Keratinocyte (primary cell): Measurements from ENCODE around the gene STMND1. TPM values are rescaled to one million over a fixed set of nuclear protein-coding genes. Genes with fewer than 3 reads are reported as not detected.

Experiments
- DNase-seq: peaks from one replicate; pipeline ENCODE4 v3.0.0-alpha.2; 2011; ENCODE audit warnings: low read depth, missing footprints, low spot score
- FAIRE-seq: peaks from 2 replicates; lab custom pipeline; 2011; peaks lifted over from hg19 to GRCh38; lab: Jason Lieb, UNC
- H2AFZ ChIP-seq: 2 replicates; pipeline ENCODE4 v1.6.0; 2012; ENCODE audit warnings: low read length, control low read depth, inconsistent platforms; ENCODE audit not compliant: control insufficient read depth
- H3K27ac ChIP-seq: 2 replicates; pipeline ENCODE4 v1.5.1; 2011; ENCODE audit warnings: low read length; ENCODE audit not compliant: control insufficient read depth, insufficient read depth
- H3K27me3 ChIP-seq: 3 replicates; pipeline ENCODE4 v1.6.0; 2011; ENCODE audit warnings: low read length; ENCODE audit not compliant: control insufficient read depth, insufficient read depth; ENCODE audit errors: extremely low read depth
- H3K36me3 ChIP-seq, 2 experiments: 2 replicates in 1 of 2; 3 replicates in 1 of 2; pipeline ENCODE4 v1.5.1; 2011; ENCODE audit warnings: low read length in 2 of 2, mild to moderate bottlenecking in 1 of 2; ENCODE audit not compliant: control insufficient read depth in 2 of 2, insufficient read depth in 2 of 2; ENCODE audit errors: extremely low read depth in 1 of 2
- H3K4me1 ChIP-seq: 3 replicates; pipeline ENCODE4 v1.5.1; 2011; ENCODE audit warnings: low read length; ENCODE audit not compliant: control insufficient read depth, insufficient read depth; ENCODE audit errors: extremely low read depth
- H3K4me2 ChIP-seq: 3 replicates; pipeline ENCODE4 v1.6.0; 2011; ENCODE audit warnings: low read depth, low read length; ENCODE audit not compliant: control insufficient read depth, insufficient read depth; ENCODE audit errors: extremely low read depth
- H3K4me3 ChIP-seq, 3 experiments: fragments of 200-600 bp in 1 of 3; sonication (generic) in 1 of 3; 2 replicates in 2 of 3; 3 replicates in 1 of 3; pipeline ENCODE4 v1.5.1; 2011 to 2016; ENCODE audit warnings: low read length in 3 of 3, mild to moderate bottlenecking in 3 of 3, control low read depth in 2 of 3, inconsistent platforms in 1 of 3, low read depth in 1 of 3, mixed read lengths in 1 of 3, mixed run types in 1 of 3, moderate library complexity in 1 of 3; ENCODE audit not compliant: control insufficient read depth in 2 of 3, insufficient read depth in 2 of 3; ENCODE audit errors: extremely low read depth in 1 of 3
- H3K79me2 ChIP-seq: 2 replicates; pipeline ENCODE4 v1.6.0; 2012; ENCODE audit warnings: low read length; ENCODE audit not compliant: control insufficient read depth, insufficient read depth
- H3K9ac ChIP-seq: 3 replicates; pipeline ENCODE4 v1.6.0; 2011; ENCODE audit warnings: low read length; ENCODE audit not compliant: control insufficient read depth, insufficient read depth; ENCODE audit errors: extremely low read depth
- H3K9me1 ChIP-seq: 3 replicates; pipeline ENCODE4 v1.6.0; 2011; ENCODE audit warnings: low read length; ENCODE audit not compliant: control insufficient read depth, insufficient read depth; ENCODE audit errors: extremely low read depth
- H3K9me3 ChIP-seq: 2 replicates; pipeline ENCODE4 v1.5.1; 2012; ENCODE audit warnings: low read depth, low read length; ENCODE audit not compliant: control insufficient read depth
- H4K20me1 ChIP-seq: 3 replicates; pipeline ENCODE4 v1.6.0; 2011; ENCODE audit warnings: low read length; ENCODE audit not compliant: control insufficient read depth, insufficient read depth; ENCODE audit errors: extremely low read depth
- EZH2 ChIP-seq: IDR thresholded peaks from one replicate; pipeline ENCODE4 v1.6.1; 2012; ENCODE audit warnings: inconsistent platforms, mild to moderate bottlenecking, low read length, moderate library complexity
- dilution Hi-C: fragments of 300-500 bp; cut with MboI; formaldehyde crosslinking; loops from one replicate; pipeline ENCODE4 v1.7.0; 2020; ENCODE audit warnings: low sequenced_read_pairs; ENCODE audit not compliant: extremely low pct_ligation_motif_present
- polyA plus RNA-seq, 5 experiments: library from polyadenylated mRNA; depleted of rRNA in 3 of 5; stranded (reverse) in 3 of 5; stranded (forward) in 1 of 5; unstranded in 1 of 5; fragments of >200 nt; gene quantifications; 1 replicate in 1 of 5; 2 replicates in 3 of 5; 3 replicates in 1 of 5; pipeline versions ENCODE4 v1.2.1 to v1.2.3, GENCODE V29; 2011 to 2012; ENCODE audit warnings: missing spikeins in 2 of 5, low read depth in 1 of 5, low replicate concordance in 1 of 5
- TF ChIP-seq, protein P1 (sequence below), 3 experiments: IDR thresholded peaks in 1 of 3; conservative IDR thresholded peaks in 1 of 3; optimal IDR thresholded peaks in 1 of 3; 2 replicates in 2 of 3; 3 replicates in 1 of 3; pipeline versions ENCODE3 to v1.5.1; 2011; ENCODE audit warnings: low read length in 3 of 3, mild to moderate bottlenecking in 3 of 3, moderate library complexity in 2 of 3, control low read depth in 1 of 3, inconsistent platforms in 1 of 3; ENCODE audit not compliant: insufficient read depth in 2 of 3; ENCODE audit errors: extremely low read depth in 1 of 3

Gene STMND1
- polyA plus RNA-seq, 1 donor (not counting 4 experiments of a cell fraction or from before 2014, with no cell fraction given): not detected

DNA sequence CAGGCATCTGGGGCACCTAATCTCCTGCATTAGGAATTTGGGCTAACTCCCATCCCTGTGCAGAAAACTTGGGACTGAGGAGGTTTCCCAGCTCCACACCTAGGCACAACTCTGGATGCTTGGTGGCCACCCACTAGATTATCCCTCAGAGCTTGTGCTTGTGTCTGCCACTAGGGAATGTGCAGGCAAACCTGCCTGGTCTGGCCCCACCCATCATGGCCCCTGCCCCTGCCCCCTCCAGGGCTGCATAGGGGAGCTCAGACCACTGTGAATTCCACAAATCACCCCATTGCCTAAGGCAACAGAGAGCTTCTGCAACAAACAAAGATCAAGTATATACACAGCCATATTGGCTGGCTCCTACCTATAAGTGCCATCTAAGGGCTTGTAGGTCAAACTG is 31.1 kb downstream of the STMND1 start:
- TF ChIP-seq, protein P1, sequence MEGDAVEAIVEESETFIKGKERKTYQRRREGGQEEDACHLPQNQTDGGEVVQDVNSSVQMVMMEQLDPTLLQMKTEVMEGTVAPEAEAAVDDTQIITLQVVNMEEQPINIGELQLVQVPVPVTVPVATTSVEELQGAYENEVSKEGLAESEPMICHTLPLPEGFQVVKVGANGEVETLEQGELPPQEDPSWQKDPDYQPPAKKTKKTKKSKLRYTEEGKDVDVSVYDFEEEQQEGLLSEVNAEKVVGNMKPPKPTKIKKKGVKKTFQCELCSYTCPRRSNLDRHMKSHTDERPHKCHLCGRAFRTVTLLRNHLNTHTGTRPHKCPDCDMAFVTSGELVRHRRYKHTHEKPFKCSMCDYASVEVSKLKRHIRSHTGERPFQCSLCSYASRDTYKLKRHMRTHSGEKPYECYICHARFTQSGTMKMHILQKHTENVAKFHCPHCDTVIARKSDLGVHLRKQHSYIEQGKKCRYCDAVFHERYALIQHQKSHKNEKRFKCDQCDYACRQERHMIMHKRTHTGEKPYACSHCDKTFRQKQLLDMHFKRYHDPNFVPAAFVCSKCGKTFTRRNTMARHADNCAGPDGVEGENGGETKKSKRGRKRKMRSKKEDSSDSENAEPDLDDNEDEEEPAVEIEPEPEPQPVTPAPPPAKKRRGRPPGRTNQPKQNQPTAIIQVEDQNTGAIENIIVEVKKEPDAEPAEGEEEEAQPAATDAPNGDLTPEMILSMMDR (optimal IDR thresholded peaks at IDR 0.05 in 1 of 3, IDR thresholded peaks at IDR 0.05 in 1 of 3, conservative IDR thresholded peaks at IDR 0.05 in 1 of 3; ENCODE audit: extremely low read depth in 1 of 3, insufficient read depth in 2 of 3, low read length in 3 of 3): no peak
- no peak for TF ChIP-seq EZH2

GRCh38 chr6:17138033-17138432 is 36.2 kb downstream of the STMND1 start:
- Histone ChIP-seq H3K9ac (no peak overlapping the region), H2AFZ (no peak overlapping the region), H3K4me1 (no peaks in the 10 kb centered on the region), H3K4me2 (no peak overlapping the region), H3K36me3 (no peaks in the 10 kb centered on the region), H3K27me3 (no peaks in the 10 kb centered on the region), H3K9me3 (peaks cover 4% of the 10 kb centered on the region), H3K79me2 (no peaks in the 10 kb centered on the region), H3K9me1 (no peaks in the 10 kb centered on the region), H4K20me1 (no peaks in the 10 kb centered on the region), H3K27ac (no peak overlapping the region), H3K4me3 (no peak overlapping the region)
- no peak for DNase-seq
- FAIRE-seq: no peak
- dilution Hi-C loops: no loop called here
- TF ChIP-seq, protein P1 (optimal IDR thresholded peaks at IDR 0.05 in 1 of 3, IDR thresholded peaks at IDR 0.05 in 1 of 3, conservative IDR thresholded peaks at IDR 0.05 in 1 of 3; ENCODE audit: extremely low read depth in 1 of 3, insufficient read depth in 2 of 3, low read length in 3 of 3): no peak
- no peak for TF ChIP-seq EZH2

More for the DNA sequence above, 31.1 kb downstream of the STMND1 start:
- Histone ChIP-seq H3K27me3 (no peaks in the 10 kb centered on the region), H3K4me3 (no peak overlapping the region), H2AFZ (no peak overlapping the region), H3K9ac (no peak overlapping the region), H3K27ac (no peak overlapping the region), H4K20me1 (no peaks in the 10 kb centered on the region), H3K79me2 (no peaks in the 10 kb centered on the region), H3K4me1 (peaks cover 5% of the 10 kb centered on the region), H3K9me3 (no peaks in the 10 kb centered on the region), H3K9me1 (no peaks in the 10 kb centered on the region), H3K36me3 (no peaks in the 10 kb centered on the region), H3K4me2 (no peak overlapping the region)
- no peak for DNase-seq
- dilution Hi-C loops: no loop called here
- FAIRE-seq: no peak
